ENCODE data around the gene GID4. TPM values are rescaled to one million over a fixed set of nuclear protein-coding genes. Genes with fewer than 3 reads are reported as not detected.

Gene GID4
- total and polyA plus RNA-seq, 2 of the 4 experiments (the other 2 are of a cell fraction): 3.9 to 5.6 TPM

- Histone ChIP-seq H2BK5ac (ENCODE audit: low read depth, low read length, poor library complexity, severe bottlenecking) (no peak overlapping the region), H3K27ac (ENCODE audit: insufficient read depth, low read length) (no peak overlapping the region), H4K8ac (ENCODE audit: low read depth in 2 of 2, low read length in 2 of 2) (no peak overlapping the region), H3K27me3 (ENCODE audit: control insufficient read depth, insufficient read depth, low read length) (no peaks in the 10 kb centered on the region), H3K9me3 (ENCODE audit: control insufficient read depth, insufficient read depth, low read length) (no peaks in the 10 kb centered on the region), H3K4me1 (ENCODE audit: control insufficient read depth, insufficient read depth, low read length) (no peaks in the 10 kb centered on the region), H4K5ac (ENCODE audit: low read depth, low read length) (no peak overlapping the region), H4K91ac (ENCODE audit: insufficient read depth, low read depth, low read length) (no peak overlapping the region), H3K4ac (ENCODE audit: low read depth, low read length) (no peak overlapping the region), H2AFZ (replicated peaks; ENCODE audit: low read length, poor library complexity) (no peak overlapping the region), H3K4me2 (ENCODE audit: low read depth, low read length) (no peak overlapping the region), H2AK9ac (replicated peaks; ENCODE audit: low read depth, low read length, poor library complexity) (no peak overlapping the region), H2BK15ac (ENCODE audit: low read depth, low read length) (no peak overlapping the region), H3K36me3 (ENCODE audit: control insufficient read depth, insufficient read depth, low read length) (peaks cover 76% of the 10 kb centered on the region), H3K56ac (ENCODE audit: extremely low read depth, insufficient read depth, low read length) (no peak overlapping the region), H2BK120ac (ENCODE audit: low read depth, low read length) (no peak overlapping the region), H3K14ac (replicated peaks; ENCODE audit: low read depth, low read length) (no peak overlapping the region), H3K9me1 (ENCODE audit: insufficient read depth, low read length) (peaks cover 5% of the 10 kb centered on the region; the same call in 1 of the 2 replicates), H3K23ac (ENCODE audit: low read depth, low read length) (no peak overlapping the region), H3K79me1 (ENCODE audit: low read depth in 1 of 2, low read length in 2 of 2) (peaks cover 0 to 4% of the 10 kb centered on the region in 2 experiments; a peak in 1 of 4 replicates), H3K18ac (ENCODE audit: low read depth, low read length) (no peak overlapping the region), H2BK20ac (ENCODE audit: low read depth, low read length) (no peak overlapping the region), H2AK5ac (ENCODE audit: low read depth, low read length) (no peak overlapping the region), H3K9ac (ENCODE audit: low read depth, low read length) (no peak overlapping the region), H4K20me1 (ENCODE audit: insufficient read depth, low read length) (peaks cover 6% of the 10 kb centered on the region; the same call in 1 of the 2 replicates), H3K4me3 (ENCODE audit: insufficient read depth, low read depth, low read length) (no peak overlapping the region)
- BruUV-seq (replicated peaks): no TSS peak
- TF ChIP-seq MXI1 (IDR thresholded peaks at IDR 0.05; ENCODE audit: borderline replicate concordance, low read depth, low read length) (no peak), BHLHE40 (IDR thresholded peaks at IDR 0.05; ENCODE audit: low read depth, low read length) (no peak), FOS (IDR thresholded peaks at IDR 0.05; ENCODE audit: low read depth, low read length) (no peak), CEBPB (IDR thresholded peaks at IDR 0.05; ENCODE audit: low read depth, low read length) (no peak), POLR2A (IDR thresholded peaks at IDR 0.05; ENCODE audit: low read depth, low read length) (no peak), RFX5 (IDR thresholded peaks at IDR 0.05; ENCODE audit: low read depth, low read length) (no peak), SMC3 (IDR thresholded peaks at IDR 0.05; ENCODE audit: low read depth, low read length) (no peak), RCOR1 (IDR thresholded peaks at IDR 0.05; ENCODE audit: insufficient replicate concordance, low read length) (no peak), ELK1 (IDR thresholded peaks at IDR 0.05; ENCODE audit: borderline replicate concordance, low read depth, low read length) (no peak)
- ATAC-seq (ENCODE audit: low read depth) (no peak), DNase-seq (no peak)
- in situ Hi-C loops (cut with MboI; ENCODE audit: low sequenced_read_pairs): no loop called here
- intact Hi-C loops (cut with micrococcal nuclease): no loop called here
- 90% methylated on average over 3 of the region's 3 CpGs; no CpG with 5 or more reads in 1 of the 2 experiments for WGBS, 2 experiments (ENCODE audit: extremely low coverage in 2 of 2, insufficient read length in 1 of 2)
- CTCF ChIA-PET: no interaction called here
- dilution Hi-C loops (cut with HindIII; ENCODE audit: low sequenced_read_pairs, unreplicated experiment): no loop called here
- POLR2A ChIA-PET (ENCODE audit: unreplicated experiment): no interaction called here
Observed at GRCh38 chr17:18102640-18103039, 63.4 kb downstream of the GID4 start.

Measured in IMR-90 (cell line).